GM23338 (cell line): Measurements from ENCODE around the gene METTL3. TPM values are rescaled to one million over a fixed set of nuclear protein-coding genes. Genes with fewer than 3 reads are reported as not detected.

Experiments used
- ATAC-seq: fragments of 200-7000 bp; cut with Tn5 transposase; 3 replicates; pipeline ENCODE4 v1.9.1; 2020
- DNase-seq: peaks from one replicate; pipeline ENCODE4 v3.0.0-alpha.2; 2015; ENCODE audit warnings: low spot score
- H2AFZ ChIP-seq: fragments of 200-600 bp; sonication (generic); 2 replicates; pipeline ENCODE4 v1.8.0; 2016; ENCODE audit warnings: antibody characterized with exemption, mild to moderate bottlenecking, moderate library complexity
- H3F3A ChIP-seq: fragments of 200-600 bp; sonication (generic); replicated peaks from 2 replicates; pipeline ENCODE4 v1.8.0; 2017; ENCODE audit warnings: antibody characterized with exemption, mixed run types, low read depth
- H3K27ac ChIP-seq: fragments of 200-600 bp; sonication (generic); 2 replicates; pipeline ENCODE4 v1.6.1; 2016; ENCODE audit warnings: low read depth
- H3K27me3 ChIP-seq: fragments of 200-600 bp; sonication (generic); 2 replicates; pipeline ENCODE4 v1.8.0; 2016; ENCODE audit warnings: mild to moderate bottlenecking, mixed run types, moderate library complexity; ENCODE audit not compliant: insufficient read depth
- H3K36me3 ChIP-seq: fragments of 200-600 bp; sonication (generic); 2 replicates; pipeline ENCODE4 v1.8.0; 2016; ENCODE audit warnings: mild to moderate bottlenecking; ENCODE audit not compliant: insufficient read depth
- H3K4me1 ChIP-seq: fragments of 200-600 bp; sonication (generic); 2 replicates; pipeline ENCODE4 v1.8.0; 2016; ENCODE audit warnings: mild to moderate bottlenecking, moderate library complexity; ENCODE audit not compliant: insufficient read depth
- H3K4me2 ChIP-seq: fragments of 200-600 bp; sonication (generic); 2 replicates; pipeline ENCODE4 v1.7.1; 2017; ENCODE audit warnings: mixed run types
- H3K4me3 ChIP-seq: fragments of 200-600 bp; sonication (generic); 2 replicates; pipeline ENCODE4 v1.6.1; 2016; ENCODE audit warnings: mixed run types
- H3K79me2 ChIP-seq: fragments of 200-600 bp; sonication (generic); replicated peaks from 2 replicates; pipeline ENCODE4 v1.8.0; 2017; ENCODE audit warnings: mild to moderate bottlenecking; ENCODE audit not compliant: insufficient read depth
- H3K9me2 ChIP-seq: fragments of 200-600 bp; sonication (generic); 2 replicates; pipeline ENCODE4 v1.8.0; 2017; ENCODE audit not compliant: insufficient read depth
- H4K20me1 ChIP-seq: fragments of 200-600 bp; sonication (generic); replicated peaks from 2 replicates; pipeline ENCODE4 v1.8.0; 2017; ENCODE audit warnings: mild to moderate bottlenecking; ENCODE audit not compliant: insufficient read depth
- H3K27ac Mint-ChIP-seq: 2 replicates; pipeline ENCODE4 v1.8.0; 2020; ENCODE audit warnings: inconsistent platforms, mild to moderate bottlenecking, moderate library complexity, mixed read lengths
- H3K27me3 Mint-ChIP-seq: 3 replicates; pipeline ENCODE4 v1.8.0; 2022; ENCODE audit warnings: low read depth, mild to moderate bottlenecking, moderate library complexity, mixed read lengths, inconsistent platforms; ENCODE audit not compliant: insufficient read depth, poor library complexity
- H3K36me3 Mint-ChIP-seq: 3 replicates; pipeline ENCODE4 v1.8.0; 2021; ENCODE audit warnings: low read depth, mild to moderate bottlenecking, inconsistent platforms, moderate library complexity, mixed read lengths
- H3K4me1 Mint-ChIP-seq: 3 replicates; pipeline ENCODE4 v1.8.0; 2020; ENCODE audit warnings: mild to moderate bottlenecking, inconsistent platforms, mixed read lengths
- H3K4me3 Mint-ChIP-seq: 3 replicates; pipeline ENCODE4 v1.8.0; 2021; ENCODE audit warnings: moderate library complexity, mild to moderate bottlenecking, inconsistent platforms, mixed read lengths
- H3K9me3 Mint-ChIP-seq: 3 replicates; pipeline ENCODE4 v1.8.0; 2020; ENCODE audit warnings: moderate library complexity, mild to moderate bottlenecking, inconsistent platforms, mixed read lengths
- CREB1 ChIP-seq: fragments of 250-450 bp; sonication (Bioruptor Pico); IDR thresholded peaks from 2 replicates; pipeline ENCODE4 v1.5.0; 2020; ENCODE audit warnings: low read depth, mild to moderate bottlenecking, moderate library complexity
- EZH2 ChIP-seq: fragments of 200-600 bp; sonication (generic); IDR thresholded peaks from one replicate; pipeline ENCODE4 v1.8.0; 2017; ENCODE audit warnings: antibody characterized with exemption, mild to moderate bottlenecking, low read depth; ENCODE audit not compliant: unreplicated experiment
- EZH2phosphoT487 ChIP-seq: fragments of 200-600 bp; sonication (generic); IDR thresholded peaks from one replicate; pipeline ENCODE4 v1.8.1; 2018; ENCODE audit warnings: antibody characterized with exemption; ENCODE audit not compliant: unreplicated experiment
- JUNB ChIP-seq: IDR thresholded peaks from one replicate; pipeline ENCODE4 v1.6.1; 2016; ENCODE audit warnings: antibody characterized with exemption; ENCODE audit not compliant: unreplicated experiment
- NANOG ChIP-seq: IDR thresholded peaks from 2 replicates; pipeline ENCODE4 v1.6.1; 2016; ENCODE audit warnings: antibody characterized with exemption, borderline replicate concordance
- STAT1 ChIP-seq: IDR thresholded peaks from one replicate; pipeline ENCODE4 v1.6.1; 2016; ENCODE audit warnings: antibody characterized with exemption; ENCODE audit not compliant: unreplicated experiment
- ZNF114 ChIP-seq: fragments of 250-450 bp; sonication (Bioruptor Pico); IDR thresholded peaks from 2 replicates; pipeline ENCODE4 v1.5.0; 2020; ENCODE audit warnings: mild to moderate bottlenecking, moderate library complexity
- ZNF331 ChIP-seq: fragments of 250-450 bp; sonication (Bioruptor Pico); IDR thresholded peaks from 2 replicates; pipeline ENCODE4 v1.5.0; 2020; ENCODE audit warnings: low read depth, mild to moderate bottlenecking, moderate library complexity
- polyA plus RNA-seq: library from polyadenylated mRNA; unstranded; fragments of >200 nt; fragmentation: Nextera tagmentation; extraction: Ambion mirVana; gene quantifications from 2 replicates; pipeline ENCODE4 v1.2.1, GENCODE V29; 2016
- total RNA-seq: library from RNA; depleted of rRNA; stranded (reverse); fragments of >200 nt; shearing (Covaris generic); gene quantifications from 2 replicates; pipeline ENCODE4 v1.2.3, GENCODE V29; 2014
- TF ChIP-seq, protein P1 (sequence below): IDR thresholded peaks from one replicate; pipeline ENCODE4 v1.6.1; 2018; ENCODE audit warnings: antibody characterized with exemption; ENCODE audit not compliant: unreplicated experiment
- TF ChIP-seq, protein P2 (sequence below), 2 experiments: fragments of 200-600 bp in 1 of 2; sonication (generic) in 1 of 2; conservative IDR thresholded peaks; 2 replicates each; pipeline versions ENCODE4 v1.5.1 to v1.6.1; 2016 to 2017; ENCODE audit warnings: antibody characterized with exemption in 2 of 2, low read depth in 2 of 2, mild to moderate bottlenecking in 2 of 2, moderate library complexity in 1 of 2

Gene METTL3
- total and polyA plus RNA-seq, 2 experiments from 2014 or later: 100 to 140 TPM

- TF ChIP-seq EZH2: no peak
- TF ChIP-seq, protein P1, sequence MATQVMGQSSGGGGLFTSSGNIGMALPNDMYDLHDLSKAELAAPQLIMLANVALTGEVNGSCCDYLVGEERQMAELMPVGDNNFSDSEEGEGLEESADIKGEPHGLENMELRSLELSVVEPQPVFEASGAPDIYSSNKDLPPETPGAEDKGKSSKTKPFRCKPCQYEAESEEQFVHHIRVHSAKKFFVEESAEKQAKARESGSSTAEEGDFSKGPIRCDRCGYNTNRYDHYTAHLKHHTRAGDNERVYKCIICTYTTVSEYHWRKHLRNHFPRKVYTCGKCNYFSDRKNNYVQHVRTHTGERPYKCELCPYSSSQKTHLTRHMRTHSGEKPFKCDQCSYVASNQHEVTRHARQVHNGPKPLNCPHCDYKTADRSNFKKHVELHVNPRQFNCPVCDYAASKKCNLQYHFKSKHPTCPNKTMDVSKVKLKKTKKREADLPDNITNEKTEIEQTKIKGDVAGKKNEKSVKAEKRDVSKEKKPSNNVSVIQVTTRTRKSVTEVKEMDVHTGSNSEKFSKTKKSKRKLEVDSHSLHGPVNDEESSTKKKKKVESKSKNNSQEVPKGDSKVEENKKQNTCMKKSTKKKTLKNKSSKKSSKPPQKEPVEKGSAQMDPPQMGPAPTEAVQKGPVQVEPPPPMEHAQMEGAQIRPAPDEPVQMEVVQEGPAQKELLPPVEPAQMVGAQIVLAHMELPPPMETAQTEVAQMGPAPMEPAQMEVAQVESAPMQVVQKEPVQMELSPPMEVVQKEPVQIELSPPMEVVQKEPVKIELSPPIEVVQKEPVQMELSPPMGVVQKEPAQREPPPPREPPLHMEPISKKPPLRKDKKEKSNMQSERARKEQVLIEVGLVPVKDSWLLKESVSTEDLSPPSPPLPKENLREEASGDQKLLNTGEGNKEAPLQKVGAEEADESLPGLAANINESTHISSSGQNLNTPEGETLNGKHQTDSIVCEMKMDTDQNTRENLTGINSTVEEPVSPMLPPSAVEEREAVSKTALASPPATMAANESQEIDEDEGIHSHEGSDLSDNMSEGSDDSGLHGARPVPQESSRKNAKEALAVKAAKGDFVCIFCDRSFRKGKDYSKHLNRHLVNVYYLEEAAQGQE: no peak
- no peak for TF ChIP-seq CREB1 (CRISPR knock-in tag)
Measured at GRCh38 chr14:21558703-21559170, 47.6 kb upstream of the METTL3 start (continued).

DNA sequence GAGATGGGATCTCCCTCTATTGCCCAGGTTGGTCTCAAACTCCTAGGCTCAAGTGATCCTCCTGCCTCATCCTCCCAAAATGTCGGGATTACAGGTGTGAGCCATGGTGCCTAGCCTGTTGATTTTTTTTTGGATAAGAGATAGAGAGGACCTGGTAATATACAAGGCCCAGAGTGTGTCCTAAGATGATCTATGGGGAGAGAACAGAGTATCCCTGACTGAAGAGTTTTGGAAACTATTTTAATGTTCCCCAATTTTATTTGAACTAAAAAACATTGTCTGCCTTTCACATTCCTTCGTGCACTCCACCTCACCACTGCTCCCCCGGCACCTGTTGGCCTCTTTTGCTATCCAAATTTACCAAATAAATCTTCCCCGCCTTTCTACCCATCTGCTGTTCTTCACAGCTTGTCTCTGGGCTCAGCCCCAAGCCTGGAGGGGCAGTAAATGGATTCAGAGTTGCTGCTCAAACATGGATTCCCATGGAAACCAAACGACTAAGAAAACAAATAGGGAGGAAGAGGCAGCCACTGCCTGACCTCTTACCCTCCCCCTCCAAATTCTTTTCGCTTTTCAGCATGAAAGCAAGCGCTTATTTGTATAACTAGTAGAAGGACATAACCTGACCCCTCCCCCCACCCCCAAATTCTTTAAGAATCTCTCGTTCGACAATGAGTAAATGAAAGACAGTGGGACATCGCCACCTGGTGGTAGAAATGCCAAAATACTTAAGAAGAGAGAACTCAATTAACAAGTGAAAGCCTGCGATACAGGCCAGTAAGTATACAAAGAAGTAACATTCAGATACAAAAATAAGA lies 46.2 kb upstream of the METTL3 start:
- Histone ChIP-seq H3K4me1 (peaks cover 12% of the 10 kb centered on the region; the same call in 1 of the 2 replicates), H4K20me1 (no peaks in the 10 kb centered on the region), H2AFZ (no peak overlapping the region), H3K9me2 (no peaks in the 10 kb centered on the region), H3K27me3 (no peaks in the 10 kb centered on the region), H3K36me3 (no peaks in the 10 kb centered on the region), H3K79me2 (no peaks in the 10 kb centered on the region), H3K4me2 (peak overlapping the region; percentile 10; the same call in 1 of the 2 replicates), H3F3A (peaks cover 3% of the 10 kb centered on the region; the same call in 1 of the 2 replicates), H3K27ac (peak overlapping the region; percentile 98), H3K4me3 (peak overlapping the region; percentile 3; the same call in 1 of the 2 replicates)
- peak overlapping the region; percentile 98 for H3K27ac Mint-ChIP-seq
- H3K9me3 Mint-ChIP-seq: peaks cover 2% of the 10 kb centered on the region; the same call in 1 of the 3 replicates
- H3K27me3 Mint-ChIP-seq: peaks cover 23% of the 10 kb centered on the region
- peak; percentile 86 for ATAC-seq
- H3K4me1 Mint-ChIP-seq: peaks cover 34% of the 10 kb centered on the region
- peak overlapping the region; percentile 56 for H3K4me3 Mint-ChIP-seq
- DNase-seq: peak; percentile 100
- H3K36me3 Mint-ChIP-seq: no peaks in the 10 kb centered on the region
- no peak for TF ChIP-seq EZH2
- TF ChIP-seq, protein P2, sequence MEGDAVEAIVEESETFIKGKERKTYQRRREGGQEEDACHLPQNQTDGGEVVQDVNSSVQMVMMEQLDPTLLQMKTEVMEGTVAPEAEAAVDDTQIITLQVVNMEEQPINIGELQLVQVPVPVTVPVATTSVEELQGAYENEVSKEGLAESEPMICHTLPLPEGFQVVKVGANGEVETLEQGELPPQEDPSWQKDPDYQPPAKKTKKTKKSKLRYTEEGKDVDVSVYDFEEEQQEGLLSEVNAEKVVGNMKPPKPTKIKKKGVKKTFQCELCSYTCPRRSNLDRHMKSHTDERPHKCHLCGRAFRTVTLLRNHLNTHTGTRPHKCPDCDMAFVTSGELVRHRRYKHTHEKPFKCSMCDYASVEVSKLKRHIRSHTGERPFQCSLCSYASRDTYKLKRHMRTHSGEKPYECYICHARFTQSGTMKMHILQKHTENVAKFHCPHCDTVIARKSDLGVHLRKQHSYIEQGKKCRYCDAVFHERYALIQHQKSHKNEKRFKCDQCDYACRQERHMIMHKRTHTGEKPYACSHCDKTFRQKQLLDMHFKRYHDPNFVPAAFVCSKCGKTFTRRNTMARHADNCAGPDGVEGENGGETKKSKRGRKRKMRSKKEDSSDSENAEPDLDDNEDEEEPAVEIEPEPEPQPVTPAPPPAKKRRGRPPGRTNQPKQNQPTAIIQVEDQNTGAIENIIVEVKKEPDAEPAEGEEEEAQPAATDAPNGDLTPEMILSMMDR (conservative IDR thresholded peaks at IDR 0.05; ENCODE audit: low read depth in 2 of 2): peak; percentile 72 to 89
- no peak for TF ChIP-seq JUNB
- TF ChIP-seq, protein P1: no peak
- TF ChIP-seq ZNF114: no peak
- no peak for TF ChIP-seq ZNF331
- no peak for TF ChIP-seq EZH2phosphoT487
- TF ChIP-seq CREB1 (CRISPR knock-in tag): peak; percentile 3; the same call in 1 of the 2 replicates
- peak; percentile 79 for TF ChIP-seq NANOG
- TF ChIP-seq STAT1: no peak
